HG03196 (cell line): ENCODE measurements around the gene ARIH2.
"Not testable (repeated sequence)": the region's sequence is repeated elsewhere in the genome, so short reads cannot be mapped to it uniquely, and the experiment has no call there.

Experiments
- ATAC-seq: cut with Tn5 transposase; IDR thresholded peaks from one replicate; pipeline ENCODE4 v1.9.1; 2021; ENCODE audit not compliant: unreplicated experiment

Gene ARIH2

GRCh38 chr3:48918388-48919214 is at the start of gene ARIH2:
TSS of gene ARIH2 (plus strand) at chr3:48918842. CDS start at chr3:48927559, 8,717 bp downstream.
- peak; percentile 81 for ATAC-seq

GRCh38 chr3:48877671-48878070 is 41.0 kb upstream of the ARIH2 start:
- ATAC-seq, result no peak

GRCh38 chr3:48879307-48879993 is 39.2 kb upstream of the ARIH2 start:
- ATAC-seq, result no peak

- no peak for ATAC-seq
These were observed 38.7 kb upstream of the ARIH2 start for GRCh38 chr3:48879994-48880377.

GRCh38 chr3:48881006-48881405 is 37.6 kb upstream of the ARIH2 start:
- ATAC-seq, result no peak

GRCh38 chr3:48881652-48882114 is 37.0 kb upstream of the ARIH2 start:
- ATAC-seq, result no peak

GRCh38 chr3:48885753-48886152 is 32.9 kb upstream of the ARIH2 start:
- no peak for ATAC-seq

- no peak for ATAC-seq
These were observed 27.0 kb upstream of the ARIH2 start for GRCh38 chr3:48891606-48892005.

GRCh38 chr3:48894516-48894915 is 24.1 kb upstream of the ARIH2 start:
- ATAC-seq, result no peak

- ATAC-seq, result no peak
These were observed 21.7 kb upstream of the ARIH2 start for GRCh38 chr3:48896936-48897335.

- no peak for ATAC-seq
These were observed 20.9 kb upstream of the ARIH2 start for GRCh38 chr3:48897460-48898376.

GRCh38 chr3:48898383-48899234 is 20.0 kb upstream of the ARIH2 start, which contains the start of gene SLC25A20:
TSS of gene SLC25A20 (minus strand) at chr3:48898882. CDS start at chr3:48898794, 88 bp downstream.
- ATAC-seq, result peak; percentile 89

GRCh38 chr3:48899273-48899672 is 19.4 kb upstream of the ARIH2 start:
- ATAC-seq, result no peak

- ATAC-seq, result not testable (repeated sequence)
These were observed 11.6 kb upstream of the ARIH2 start for GRCh38 chr3:48907026-48907425.

- no peak for ATAC-seq
These were observed 3.3 kb upstream of the ARIH2 start for GRCh38 chr3:48915296-48915695.

- ATAC-seq, result peak; percentile 23
These were observed 835 bp downstream of the ARIH2 start for GRCh38 chr3:48919215-48920138.

GRCh38 chr3:48926425-48927392 is 8.1 kb downstream of the ARIH2 start:
- ATAC-seq, result no peak

GRCh38 chr3:48927928-48928327 is 9.3 kb downstream of the ARIH2 start:
- no peak for ATAC-seq
